Upper lobe of right lung (tissue), 1 donor: ENCODE results near the gene TRIM9. TPM values are rescaled to one million over a fixed set of nuclear protein-coding genes. Genes with fewer than 3 reads are reported as not detected.

Experiments
- ATAC-seq: fragments of 200-7000 bp; cut with Tn5 transposase; one replicate; pipeline ENCODE4 v1.9.1; 2020; ENCODE audit warnings: mild to moderate bottlenecking, moderate library complexity
- DNase-seq: peaks from one replicate; pipeline ENCODE4 v3.0.0-alpha.2; 2020
- H3K27ac ChIP-seq: fragments of 200-600 bp; one replicate; pipeline ENCODE4 v1.8.0; 2022
- H3K27me3 ChIP-seq: fragments of 200-600 bp; one replicate; pipeline ENCODE4 v1.8.0; 2022; ENCODE audit warnings: mild to moderate bottlenecking
- H3K36me3 ChIP-seq: fragments of 200-600 bp; one replicate; pipeline ENCODE4 v1.8.0; 2022
- H3K4me1 ChIP-seq: fragments of 200-600 bp; one replicate; pipeline ENCODE4 v1.8.0; 2022
- H3K4me3 ChIP-seq: fragments of 200-600 bp; one replicate; pipeline ENCODE4 v1.8.0; 2022; ENCODE audit warnings: mild to moderate bottlenecking
- H3K9me3 ChIP-seq: fragments of 200-600 bp; one replicate; pipeline ENCODE4 v1.8.0; 2022
- CTCF ChIP-seq: fragments of 200-600 bp; IDR thresholded peaks from one replicate; pipeline ENCODE4 v1.8.0; 2022; ENCODE audit warnings: antibody characterized with exemption
- intact Hi-C: fragments of 100-400 bp; cut with DNase I; formaldehyde crosslinking; loops from one replicate; pipeline ENCODE4 v1.11.0; 2022
- total RNA-seq: library from RNA; stranded (reverse); fragmentation: NEBNext Ultra II Directional; extraction: Animal tissue kit (Norgen Biotek cat#: 25700); gene quantifications from one replicate; pipeline ENCODE4 v1.2.1, GENCODE V29; 2021
- donor health status: DM: no; HTN: yes; CAD: no; lungs with severe emphysema.

Gene TRIM9
- total RNA-seq, 1 donor from 2014 or later = 0.32 TPM

GRCh38 chr14:51008446-51008845, 86.5 kb downstream of the TRIM9 start:
- H3K4me1 ChIP-seq = peaks cover 13% of the 10 kb centered on the region
- H3K27me3 ChIP-seq = no peaks in the 10 kb centered on the region
- DNase-seq (no peak), ATAC-seq (no peak)
- H3K36me3 ChIP-seq = no peaks in the 10 kb centered on the region
- no peak overlapping the region for H3K27ac ChIP-seq
- no peak for TF ChIP-seq CTCF
- intact Hi-C loops = no loop called here
- no peak overlapping the region for H3K4me3 ChIP-seq
- H3K9me3 ChIP-seq = no peaks in the 10 kb centered on the region

GRCh38 chr14:51006781-51007211, 88.1 kb downstream of the TRIM9 start:
- peaks cover 13% of the 10 kb centered on the region for H3K4me1 ChIP-seq
- no peak overlapping the region for H3K4me3 ChIP-seq
- no peaks in the 10 kb centered on the region for H3K27me3 ChIP-seq
- intact Hi-C loops = no loop called here
- TF ChIP-seq CTCF = no peak
- ATAC-seq (peak; percentile 66), DNase-seq (no peak)
- peak overlapping the region; percentile 13 for H3K27ac ChIP-seq
- H3K36me3 ChIP-seq = no peaks in the 10 kb centered on the region
- H3K9me3 ChIP-seq = no peaks in the 10 kb centered on the region

GRCh38 chr14:51006324-51006723, 88.6 kb downstream of the TRIM9 start:
- Histone ChIP-seq H3K4me1 (peaks cover 13% of the 10 kb centered on the region), H3K36me3 (no peaks in the 10 kb centered on the region), H3K27me3 (no peaks in the 10 kb centered on the region), H3K9me3 (no peaks in the 10 kb centered on the region), H3K4me3 (no peak overlapping the region), H3K27ac (peak overlapping the region; percentile 13)
- intact Hi-C loops = no loop called here
- no peak for ATAC-seq
- no peak for DNase-seq
- no peak for TF ChIP-seq CTCF

- intact Hi-C loops = no loop called here
- Histone ChIP-seq H3K27ac (peak overlapping the region; percentile 1), H3K4me3 (no peak overlapping the region), H3K27me3 (no peaks in the 10 kb centered on the region), H3K4me1 (peaks cover 13% of the 10 kb centered on the region), H3K36me3 (no peaks in the 10 kb centered on the region), H3K9me3 (no peaks in the 10 kb centered on the region)
- no peak for TF ChIP-seq CTCF
- ATAC-seq = peak; percentile 70
- DNase-seq = no peak
Observed at GRCh38 chr14:51004801-51005526, 89.9 kb downstream of the TRIM9 start.

GRCh38 chr14:51004352-51004800, 90.5 kb downstream of the TRIM9 start:
- Histone ChIP-seq H3K9me3 (no peaks in the 10 kb centered on the region), H3K27ac (peak overlapping the region; percentile 1), H3K4me3 (no peak overlapping the region), H3K36me3 (no peaks in the 10 kb centered on the region), H3K4me1 (peaks cover 13% of the 10 kb centered on the region), H3K27me3 (no peaks in the 10 kb centered on the region)
- intact Hi-C loops = no loop called here
- DNase-seq = no peak
- TF ChIP-seq CTCF = no peak
- peak; percentile 88 for ATAC-seq
